Measurements from ENCODE around the gene CCDC187.
A peak's percentile ranks its signal among the peaks of the same experiment; 100 is the strongest.
"Not testable (repeated sequence)": the region's sequence is repeated elsewhere in the genome, so short reads cannot be mapped to it uniquely, and the experiment has no call there.

The CCDC187 gene

GRCh38 chr9:136326761-136327303 is 22.9 kb upstream of the CCDC187 start:
- DNase-seq: no peak

- peak; percentile 50 for DNase-seq
These were observed 22.3 kb upstream of the CCDC187 start for GRCh38 chr9:136326061-136326760.

GRCh38 chr9:136325358-136325757 is 21.5 kb upstream of the CCDC187 start:
- no peak for DNase-seq

GRCh38 chr9:136324501-136325300 is 20.8 kb upstream of the CCDC187 start:
- DNase-seq: no peak

GRCh38 chr9:136323371-136323789 is 19.5 kb upstream of the CCDC187 start:
- DNase-seq: no peak

GRCh38 chr9:136322756-136323330 is 18.9 kb upstream of the CCDC187 start:
- DNase-seq: no peak

GRCh38 chr9:136321561-136321960 is 17.7 kb upstream of the CCDC187 start:
- DNase-seq: no peak

- DNase-seq: not testable (repeated sequence)
These were observed 17.1 kb upstream of the CCDC187 start for GRCh38 chr9:136320972-136321371.

GRCh38 chr9:136319955-136320354 is 16.1 kb upstream of the CCDC187 start:
- DNase-seq: not testable (repeated sequence)

- not testable (repeated sequence) for DNase-seq
These were observed 15.3 kb upstream of the CCDC187 start for GRCh38 chr9:136319244-136319643.

- no peak for DNase-seq
These were observed 14.9 kb upstream of the CCDC187 start for GRCh38 chr9:136318776-136319241.

- DNase-seq: no peak
These were observed 14.3 kb upstream of the CCDC187 start for GRCh38 chr9:136318111-136318775.

- DNase-seq: no peak
These were observed 13.8 kb upstream of the CCDC187 start for GRCh38 chr9:136317695-136318094.

GRCh38 chr9:136316896-136317676 is 13.2 kb upstream of the CCDC187 start:
- no peak for DNase-seq

GRCh38 chr9:136316271-136316751 is 12.4 kb upstream of the CCDC187 start:
- DNase-seq: no peak

GRCh38 chr9:136314944-136315343 is 11.1 kb upstream of the CCDC187 start:
- no peak for DNase-seq

GRCh38 chr9:136314056-136314416 is 10.1 kb upstream of the CCDC187 start:
- DNase-seq: no peak

GRCh38 chr9:136313111-136314055 is 9.5 kb upstream of the CCDC187 start:
- DNase-seq: no peak

GRCh38 chr9:136312436-136312835 is 8.5 kb upstream of the CCDC187 start:
- DNase-seq: no peak

GRCh38 chr9:136312009-136312375 is 8.1 kb upstream of the CCDC187 start:
- DNase-seq: no peak
